GM19238 (cell line): ENCODE measurements around the gene RAD51B.

ENCODE experiments used
- DNase-seq: peaks from one replicate; pipeline ENCODE4 v3.0.0; 2011; ENCODE audit warnings: low spot score; ENCODE audit not compliant: insufficient read length

Gene RAD51B

DNA sequence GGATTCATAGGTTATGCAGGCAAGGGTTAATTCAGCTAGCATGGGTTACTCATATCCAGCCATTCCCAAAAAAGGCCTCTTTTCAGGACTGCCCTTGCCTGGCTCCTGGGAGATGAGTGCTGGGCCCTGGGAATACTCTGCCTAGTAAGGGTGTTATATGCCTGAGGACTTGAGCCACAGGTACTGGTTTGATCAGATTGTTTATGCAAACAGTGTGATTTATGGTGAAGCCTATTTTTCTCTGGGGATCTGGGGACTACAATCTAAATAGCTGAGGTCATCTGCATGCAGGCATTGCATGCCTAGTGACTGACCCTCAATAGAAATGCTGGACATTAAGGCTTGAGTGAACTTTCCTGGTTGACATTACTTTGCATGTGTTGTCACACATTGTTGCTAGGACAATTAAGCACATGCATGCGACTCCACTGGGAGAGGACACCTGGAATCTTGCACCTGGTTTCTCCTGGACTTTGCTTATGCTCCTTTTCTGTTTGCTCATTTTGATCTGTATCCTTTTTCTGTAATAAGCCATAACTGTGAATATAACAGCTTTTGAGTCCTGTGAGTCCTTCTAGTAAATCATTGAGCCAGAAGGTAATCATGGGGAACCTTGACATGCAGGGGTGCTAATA is 73.0 kb downstream of the RAD51B start:
- DNase-seq, result no peak

DNA sequence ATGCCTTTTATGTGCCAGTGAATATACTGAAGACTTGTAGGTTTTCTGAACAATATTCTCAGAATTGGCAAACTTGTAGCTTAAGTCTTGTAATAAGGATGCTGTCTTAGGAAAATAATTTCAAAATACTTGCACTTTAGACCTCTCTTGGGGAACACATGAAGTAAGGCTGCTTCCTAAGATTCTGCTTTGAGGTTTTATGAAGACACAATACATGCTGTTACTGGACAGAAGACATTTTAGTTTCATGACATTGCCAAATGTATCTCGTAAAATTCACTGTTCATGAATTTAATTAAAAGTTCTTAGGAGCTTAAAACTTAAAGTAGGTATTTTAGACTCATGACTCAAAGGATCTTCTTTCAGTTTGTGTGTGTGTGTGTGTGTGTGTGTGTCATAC is 80.7 kb downstream of the RAD51B start:
- DNase-seq, result no peak

DNA sequence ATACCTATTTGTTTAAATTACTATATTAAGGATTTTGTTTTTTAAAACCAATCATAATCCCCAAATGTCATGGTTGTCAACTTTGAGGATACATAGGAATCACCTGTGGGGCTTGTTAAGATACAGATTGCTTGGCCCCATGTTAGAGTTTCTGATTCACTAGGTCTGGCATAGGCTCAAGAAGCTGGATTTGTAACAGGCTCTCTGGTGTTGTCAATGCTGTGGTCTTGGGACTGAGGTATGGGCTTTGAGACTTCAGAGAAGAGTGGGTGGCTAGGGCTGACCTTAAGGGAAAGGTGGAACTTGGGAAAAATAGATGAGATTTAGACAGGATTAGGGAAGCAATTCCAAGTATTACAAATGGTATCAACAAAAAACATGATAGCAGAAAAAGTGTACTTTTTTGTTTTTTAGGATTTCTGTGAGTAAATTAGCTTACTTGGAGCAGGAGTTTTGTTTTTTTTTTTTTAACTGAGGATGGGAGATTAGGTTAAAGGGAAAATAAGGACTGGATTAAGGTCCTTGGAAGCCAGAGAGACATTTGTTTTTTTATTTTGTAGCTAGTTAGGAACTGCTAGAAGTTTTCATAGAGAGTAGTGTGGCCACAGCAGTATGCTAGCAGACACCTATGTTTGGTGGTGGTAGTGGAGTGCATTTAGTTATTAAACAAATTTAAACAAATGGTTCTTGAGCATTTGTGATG is 88.6 kb downstream of the RAD51B start:
- DNase-seq, result no peak

DNA sequence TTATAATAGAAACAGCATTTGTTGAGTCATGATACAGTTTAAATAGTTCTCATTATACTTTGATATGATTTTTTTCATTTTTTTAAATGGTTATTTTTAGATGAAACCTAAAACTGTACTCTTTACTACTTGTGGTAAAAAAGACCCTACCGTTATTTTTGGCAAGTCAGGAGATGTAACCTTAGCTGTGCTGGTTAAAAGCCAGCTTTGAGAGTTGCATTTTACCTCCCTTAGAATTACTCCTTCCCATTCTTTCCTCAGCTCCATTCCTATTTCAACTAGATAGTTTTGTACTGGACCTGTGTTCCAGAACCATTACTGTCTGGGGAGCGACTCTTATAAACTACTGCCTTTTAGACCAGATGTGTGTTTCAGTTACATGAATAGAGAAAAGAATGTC is 92.0 kb downstream of the RAD51B start:
- DNase-seq, result no peak

DNA sequence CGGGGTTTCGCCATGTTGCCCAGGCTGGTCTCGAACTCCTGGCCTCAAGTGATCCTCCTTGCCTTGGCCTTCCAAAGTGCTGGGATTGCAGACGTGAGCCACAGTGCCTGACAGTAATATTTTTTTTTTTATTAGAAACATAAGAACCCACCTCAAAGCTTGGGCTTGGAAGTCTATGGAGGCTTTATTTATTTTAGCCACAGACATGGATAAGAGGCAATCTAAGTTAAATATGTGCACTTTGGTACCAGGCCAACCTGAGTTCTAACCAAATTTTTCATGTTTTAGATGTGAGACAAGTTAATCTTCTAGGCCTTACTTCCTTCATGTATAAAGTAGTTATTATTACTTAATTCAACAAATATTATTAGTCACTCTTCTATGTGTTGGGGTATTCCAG is 96.9 kb downstream of the RAD51B start:
- no peak for DNase-seq

DNA sequence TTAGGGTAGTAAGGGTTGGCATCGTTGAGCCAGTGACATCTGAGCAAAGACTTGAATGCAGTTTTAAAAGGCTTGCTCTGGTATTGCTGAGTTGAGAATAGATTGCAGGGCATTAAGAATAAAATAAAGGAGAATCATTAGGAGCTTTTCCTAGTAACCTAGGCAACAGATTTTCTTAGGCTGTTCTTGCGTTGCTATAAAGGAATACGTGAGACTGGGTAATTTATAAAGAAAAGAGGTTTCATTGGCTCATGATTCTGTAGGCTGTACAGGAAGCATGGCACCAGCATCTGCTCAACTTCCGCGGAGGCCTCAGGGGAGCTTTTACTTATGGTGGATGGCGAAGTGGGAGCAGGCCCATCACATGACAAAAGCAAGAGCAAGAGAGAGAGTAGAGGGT is 97.4 kb downstream of the RAD51B start:
- DNase-seq, result no peak

DNA sequence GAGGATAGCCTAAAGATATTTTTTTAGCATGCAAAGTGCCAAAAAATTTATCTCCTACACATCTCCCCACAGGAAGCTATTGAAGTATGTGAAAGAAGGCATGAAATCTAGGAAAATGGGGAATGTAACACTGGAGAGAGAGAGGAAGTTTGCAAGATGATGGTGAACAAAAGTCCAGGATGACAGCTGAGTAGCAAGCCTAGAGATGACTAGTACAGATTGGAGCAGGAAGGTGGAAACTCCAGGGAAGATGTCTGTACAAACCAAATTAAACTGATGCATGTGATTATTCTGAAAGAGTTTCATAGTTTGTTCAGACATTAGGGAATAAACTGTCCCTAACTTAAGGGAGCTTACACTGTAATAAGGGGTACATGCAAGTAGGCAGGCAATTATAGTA is 99.3 kb downstream of the RAD51B start:
- no peak for DNase-seq

DNA sequence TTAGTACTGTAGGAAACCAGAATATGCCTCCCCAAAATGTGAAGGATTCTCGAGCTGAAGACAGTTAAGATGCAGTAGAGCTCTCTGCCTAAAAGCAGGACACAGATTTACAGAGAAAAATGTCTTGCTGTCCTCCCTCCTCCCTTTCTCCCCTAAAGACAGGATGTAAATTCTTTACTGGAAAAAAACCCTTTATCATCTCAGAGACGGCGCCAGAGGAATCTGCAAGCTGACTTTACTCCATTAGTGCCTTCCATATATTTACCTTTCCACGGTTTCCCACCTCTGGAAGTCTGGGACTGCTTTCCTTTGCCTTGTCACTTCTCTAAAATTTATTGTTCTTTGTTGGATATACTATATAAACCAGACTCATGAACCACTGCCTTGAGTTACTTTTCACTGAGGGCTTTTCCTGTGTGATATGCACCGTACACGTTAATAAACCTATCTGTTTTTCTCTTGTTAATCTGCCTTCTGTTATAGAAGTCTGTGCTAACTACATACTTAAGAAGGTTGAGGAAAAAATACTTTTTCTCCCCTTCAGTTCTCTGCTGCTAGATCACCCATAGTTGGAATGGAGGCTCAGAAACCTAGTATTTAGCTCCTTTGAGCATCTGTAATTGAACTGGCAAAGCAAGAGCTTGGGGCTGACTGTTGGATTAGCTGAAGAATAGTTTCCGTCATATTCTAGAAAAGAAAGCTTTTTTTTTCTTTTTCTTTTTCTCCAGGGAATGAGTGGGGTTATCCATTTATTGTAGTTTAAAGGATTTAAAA is 99.9 kb downstream of the RAD51B start:
- DNase-seq, result no peak

DNA sequence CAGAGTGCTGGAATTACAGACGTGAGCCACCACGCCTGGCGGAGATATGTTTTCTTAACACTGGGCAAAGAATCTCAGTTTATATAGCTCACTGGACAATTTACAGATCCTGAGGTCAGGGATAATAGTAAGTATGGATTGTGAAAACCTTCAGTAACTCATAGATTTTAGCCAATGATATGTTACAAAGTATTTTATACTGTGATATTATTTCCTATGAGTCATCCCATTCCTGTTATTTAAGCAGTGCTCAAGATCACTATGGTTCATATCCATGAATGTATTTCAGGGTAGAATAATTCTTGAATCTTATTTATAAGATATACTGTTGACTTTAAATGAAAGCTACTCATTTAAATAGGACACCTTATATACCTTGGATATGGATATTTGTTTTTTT is 107.2 kb downstream of the RAD51B start:
- DNase-seq, result no peak

DNA sequence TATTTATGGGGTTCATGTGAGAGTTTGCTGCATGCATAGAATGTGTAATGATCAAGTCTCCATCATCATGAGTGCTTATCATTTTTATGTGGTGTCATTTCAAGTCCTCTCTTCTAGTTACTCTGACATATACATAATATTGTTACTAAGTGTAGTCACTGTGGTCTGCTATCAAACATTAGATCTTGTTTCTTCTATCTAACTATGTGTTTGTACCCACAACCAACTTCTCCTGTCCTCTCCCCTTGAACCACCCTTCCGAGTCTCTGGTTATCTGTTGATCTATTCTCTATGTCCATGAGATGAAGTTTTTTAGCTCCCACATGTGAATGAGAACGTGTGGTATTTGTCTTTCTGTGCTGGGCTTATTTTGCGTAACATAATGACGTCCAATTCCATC is 107.7 kb downstream of the RAD51B start:
- DNase-seq, result no peak

DNA sequence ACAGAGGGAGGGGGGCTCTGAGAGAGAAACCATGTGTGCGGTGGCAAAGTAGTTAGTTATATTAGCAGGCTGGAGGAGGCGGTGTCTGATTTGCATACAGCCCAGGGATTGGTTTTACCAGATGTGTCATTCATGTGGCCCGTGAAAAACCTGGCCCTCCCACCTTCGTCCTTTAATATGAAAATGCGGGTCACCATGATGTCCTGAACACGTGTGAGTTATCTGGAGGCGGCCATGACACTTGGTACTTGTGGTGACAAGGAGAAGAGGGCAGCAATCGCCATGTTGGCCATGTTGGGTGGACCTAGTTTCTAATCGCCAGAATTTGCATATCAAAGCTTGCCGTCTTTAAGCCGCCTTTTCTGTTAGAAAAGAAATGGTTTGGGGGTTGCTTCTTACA is 108.8 kb downstream of the RAD51B start:
- no peak for DNase-seq

DNA sequence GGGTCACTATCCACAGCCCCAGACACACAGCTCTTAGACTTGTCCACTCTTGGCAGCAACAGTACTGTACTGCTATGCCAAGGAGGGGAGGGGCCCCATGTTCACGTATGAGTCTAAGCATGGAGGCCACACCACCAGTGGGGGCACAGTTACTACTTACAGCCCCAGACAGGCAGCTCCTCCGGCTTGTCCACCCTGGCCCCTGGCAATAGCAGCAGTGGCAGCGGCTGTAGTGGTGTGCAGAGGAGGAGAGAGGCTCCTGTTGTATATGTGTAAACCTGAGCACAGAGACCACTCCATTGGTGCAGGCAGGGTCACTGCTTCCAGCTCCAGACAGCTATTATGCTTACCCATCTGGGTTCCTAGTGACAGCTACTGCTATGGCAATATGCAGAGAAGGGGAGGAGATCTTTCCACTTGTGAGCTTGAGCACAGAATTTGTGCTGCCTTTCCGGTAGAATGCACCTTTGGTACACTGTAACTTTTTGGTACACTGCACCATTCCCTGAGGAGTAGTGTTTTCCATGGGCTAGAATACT is 113.2 kb downstream of the RAD51B start:
- no peak for DNase-seq

DNA sequence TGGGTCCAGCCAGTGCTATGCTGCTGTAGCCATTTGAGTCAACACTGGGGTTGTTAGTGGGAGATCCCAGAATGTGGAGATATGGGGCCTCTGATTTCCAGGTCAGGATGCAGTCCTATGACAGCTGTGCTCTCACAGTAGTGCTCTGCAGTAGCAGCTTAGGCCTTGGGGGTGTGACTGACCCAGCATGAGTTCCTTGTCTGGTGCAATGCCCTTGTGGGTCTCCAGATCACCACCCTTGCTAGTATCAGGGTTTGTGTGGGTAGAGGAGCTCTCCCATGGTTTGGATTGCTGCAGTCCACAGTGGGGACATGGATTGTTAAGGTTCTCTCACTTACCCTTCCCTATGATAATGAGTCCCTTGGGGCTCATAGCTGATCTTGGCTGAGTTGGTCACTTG is 113.7 kb downstream of the RAD51B start:
- no peak for DNase-seq

DNA sequence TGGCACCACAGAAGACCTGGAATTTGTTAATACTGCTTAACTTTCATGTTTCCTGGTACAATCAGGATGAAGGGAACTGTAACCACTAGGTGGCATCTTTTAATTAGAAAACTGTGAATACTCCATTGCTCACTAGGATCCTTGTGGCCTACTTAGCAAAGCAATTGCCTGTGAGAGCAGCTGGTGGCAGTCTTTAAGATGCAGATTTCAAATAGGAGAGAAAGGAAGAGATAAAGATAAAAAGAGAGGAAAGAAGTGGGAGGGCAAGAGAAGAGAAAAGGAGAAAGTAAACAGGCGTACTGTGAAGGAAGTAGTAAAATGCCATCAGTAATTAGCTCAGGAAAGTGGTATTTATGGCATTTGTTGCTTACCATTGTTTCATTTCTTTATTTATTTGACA is 114.5 kb downstream of the RAD51B start:
- DNase-seq, result peak; percentile 8

DNA sequence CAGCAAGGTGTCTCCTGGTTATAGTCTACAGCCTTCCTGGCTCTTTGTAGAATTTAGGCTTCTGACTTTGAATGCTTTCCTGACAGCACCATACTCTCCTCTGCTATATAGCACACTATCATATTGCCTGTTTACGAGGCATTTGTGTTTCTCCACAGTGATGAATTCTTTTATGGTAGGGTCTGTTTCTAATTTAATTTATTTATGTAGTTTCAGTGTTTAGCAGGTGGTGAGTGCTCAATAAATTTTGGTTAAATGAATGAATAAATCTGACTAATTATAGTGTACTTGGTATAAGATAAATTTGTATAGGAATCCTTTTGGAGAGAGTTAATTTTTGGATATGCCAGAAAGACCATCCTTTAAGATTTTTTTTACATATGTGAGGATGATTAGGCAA is 115.3 kb downstream of the RAD51B start:
- DNase-seq, result no peak

DNA sequence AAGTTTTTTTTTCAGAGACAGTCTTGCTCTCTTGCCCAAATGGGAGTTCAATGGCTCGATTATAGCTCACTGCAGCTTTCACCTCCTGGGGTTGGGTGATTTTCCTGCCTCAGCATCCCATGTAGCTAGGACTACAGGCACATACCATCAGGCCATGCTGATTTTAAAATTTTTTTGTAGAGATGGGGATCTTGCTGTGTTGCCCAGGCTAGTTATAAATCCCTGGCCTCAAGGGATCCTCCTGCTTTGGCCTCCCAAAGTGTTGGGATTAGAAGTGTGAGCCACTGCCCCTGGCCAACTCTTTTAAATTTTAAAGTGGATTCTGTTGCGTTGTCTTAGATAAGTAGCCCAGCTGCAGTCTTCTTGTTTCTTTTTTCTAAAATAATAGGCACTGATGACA is 115.8 kb downstream of the RAD51B start:
- DNase-seq, result no peak

DNA sequence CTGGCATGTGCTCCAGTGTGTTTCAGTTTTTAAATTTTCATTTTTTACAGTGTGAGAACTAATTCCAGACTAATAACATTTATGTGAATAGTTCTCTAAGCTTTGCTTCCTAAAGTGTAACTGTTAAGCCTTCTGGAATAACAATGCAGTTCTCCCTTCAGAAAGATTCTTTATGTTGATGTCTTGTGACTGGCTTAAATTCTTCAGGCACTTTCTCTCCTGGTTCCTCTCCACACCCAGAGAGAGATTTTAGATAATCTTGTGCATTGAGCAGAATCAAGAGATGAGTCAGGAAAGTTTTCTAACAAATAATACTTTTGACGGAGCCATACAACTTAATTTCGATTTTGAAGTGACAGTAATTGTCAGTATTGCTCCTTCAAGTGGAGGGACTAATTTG is 118.5 kb downstream of the RAD51B start:
- DNase-seq, result no peak

DNA sequence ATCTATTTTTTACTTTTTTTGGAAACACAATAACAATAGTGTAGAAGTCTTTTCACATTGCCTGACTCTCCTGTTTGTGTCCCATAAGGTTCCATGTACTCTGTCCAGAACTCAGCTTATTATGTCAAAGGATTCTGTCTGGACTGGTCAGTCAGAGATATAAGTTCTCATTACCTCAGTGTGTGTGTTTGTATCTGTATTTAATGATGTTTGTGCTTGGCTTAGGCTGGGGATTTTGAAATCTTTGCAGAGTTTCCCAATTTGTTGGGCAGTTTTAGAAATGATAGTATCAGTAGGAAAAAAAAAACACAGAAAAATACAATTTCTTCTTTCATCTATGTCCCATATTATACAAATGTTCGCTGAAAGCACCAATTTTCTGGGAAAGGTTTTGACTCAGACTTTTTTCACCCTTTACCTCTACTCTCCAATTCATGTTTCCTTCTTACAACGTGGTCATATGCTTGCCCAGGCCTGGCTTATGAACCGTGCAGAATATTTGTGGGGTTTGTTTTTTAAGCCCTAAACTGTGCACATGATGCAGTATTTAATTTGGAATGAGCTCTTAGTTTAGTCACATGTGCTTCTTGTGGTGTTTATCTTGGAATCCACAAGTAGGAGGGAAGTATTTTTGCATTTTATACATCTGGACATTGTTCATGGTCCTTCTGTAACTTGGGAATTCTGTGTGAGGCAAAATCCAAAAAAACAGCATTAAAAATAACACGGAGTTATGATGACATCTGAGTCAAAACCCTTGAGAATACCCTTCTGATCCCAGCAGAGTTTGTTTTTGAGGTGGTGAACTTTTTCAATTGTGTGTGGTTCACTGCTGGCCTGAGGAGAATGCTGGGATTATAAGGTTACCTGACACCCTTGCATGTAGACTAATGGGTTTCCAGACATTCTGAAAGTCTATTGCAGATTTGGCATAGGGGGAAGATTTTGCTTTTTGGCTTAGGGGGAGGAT is 121.2 kb downstream of the RAD51B start:
- DNase-seq, result no peak

DNA sequence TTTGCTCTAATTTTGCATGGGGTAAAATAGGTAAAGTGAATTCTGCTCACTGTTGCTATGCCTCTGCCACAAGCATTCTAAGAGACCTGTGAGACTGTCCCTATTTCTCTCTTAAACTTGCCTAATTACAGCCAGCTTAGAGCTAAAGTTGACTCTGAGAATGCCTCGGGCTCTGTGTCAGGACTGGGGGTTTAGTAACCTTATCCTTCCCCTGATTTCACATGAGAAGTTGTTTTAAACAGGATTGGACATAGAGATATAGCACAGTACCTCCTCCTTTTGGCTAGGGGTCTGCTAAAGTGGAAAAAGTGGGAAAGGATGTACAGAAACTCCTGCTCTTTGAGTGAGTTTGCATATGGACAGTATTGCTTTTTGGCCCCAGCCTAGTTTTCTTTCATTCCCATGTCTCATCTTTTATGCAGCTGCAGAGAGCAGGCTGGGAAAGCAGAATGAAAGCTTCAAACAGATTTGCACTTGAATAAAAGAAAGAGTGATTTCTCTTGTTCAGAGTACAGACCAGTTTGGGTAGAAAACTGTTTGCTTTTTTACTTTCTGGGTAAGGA is 122.0 kb downstream of the RAD51B start:
- DNase-seq, result no peak

DNA sequence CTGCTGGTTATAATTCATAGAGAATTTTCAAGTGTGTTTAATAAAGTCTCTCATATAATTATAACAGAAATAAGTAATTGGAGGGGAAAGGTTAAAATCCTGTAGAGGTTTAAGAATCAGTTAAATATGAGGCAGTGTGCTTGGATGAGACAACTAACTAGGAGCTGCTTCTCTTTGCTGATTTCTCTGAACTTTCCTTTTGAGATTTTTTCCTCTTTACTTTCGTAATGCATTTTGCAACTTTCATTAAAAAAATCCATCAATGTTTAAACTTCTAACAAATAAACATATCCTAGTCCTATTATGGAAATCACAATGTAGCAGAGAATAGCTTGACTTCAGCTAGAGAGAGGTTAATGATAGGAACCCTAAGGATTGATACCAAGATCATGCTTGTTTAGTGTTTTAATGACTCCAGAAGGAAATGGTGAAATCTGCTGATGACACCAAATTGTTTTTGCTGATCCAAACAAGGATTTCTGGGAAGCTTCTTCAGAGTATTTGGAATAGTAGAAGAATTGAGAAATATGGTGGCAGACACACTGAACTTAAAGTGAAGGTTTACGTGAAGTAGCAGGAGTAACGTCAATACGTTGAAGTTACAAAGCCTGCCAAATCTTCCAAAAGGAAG is 122.6 kb downstream of the RAD51B start:
- DNase-seq, result no peak
